H7 (cell line): ENCODE results near the gene SSX2IP. TPM values are rescaled to one million over a fixed set of nuclear protein-coding genes. Genes with fewer than 3 reads are reported as not detected.
"Not testable (repeated sequence)": the region's sequence is repeated elsewhere in the genome, so short reads cannot be mapped to it uniquely, and the experiment has no call there.

Experiments used
- DNase-seq: peaks from one replicate; pipeline ENCODE4 v3.0.0; 2012
- H3K27me3 ChIP-seq: 2 replicates; pipeline ENCODE4 v1.6.0; 2011; ENCODE audit warnings: mild to moderate bottlenecking, low read length; ENCODE audit not compliant: control insufficient read depth, insufficient read depth
- H3K36me3 ChIP-seq: replicated peaks from 2 replicates; pipeline ENCODE4 v1.5.1; 2011; ENCODE audit warnings: low read length; ENCODE audit not compliant: control insufficient read depth, insufficient read depth
- H3K4me3 ChIP-seq: 2 replicates; pipeline ENCODE4 v1.5.1; 2011; ENCODE audit warnings: low read depth, mild to moderate bottlenecking, control low read depth, low read length, moderate library complexity; ENCODE audit not compliant: insufficient read depth
- total RNA-seq: library from RNA; depleted of rRNA; stranded (reverse); fragments of >200 nt; shearing (Covaris generic); gene quantifications from 2 replicates; pipeline ENCODE4 v1.2.3, GENCODE V29; 2014; rRNA removed

The SSX2IP gene
- total RNA-seq, 1 experiment from 2014 or later: 18.0 TPM

GRCh38 chr1:84605157-84605556 is 85.1 kb downstream of the SSX2IP start:
- DNase-seq: no peak
- Histone ChIP-seq H3K4me3 (no peak overlapping the region), H3K27me3 (no peaks in the 10 kb centered on the region), H3K36me3 (no peaks in the 10 kb centered on the region)

DNA sequence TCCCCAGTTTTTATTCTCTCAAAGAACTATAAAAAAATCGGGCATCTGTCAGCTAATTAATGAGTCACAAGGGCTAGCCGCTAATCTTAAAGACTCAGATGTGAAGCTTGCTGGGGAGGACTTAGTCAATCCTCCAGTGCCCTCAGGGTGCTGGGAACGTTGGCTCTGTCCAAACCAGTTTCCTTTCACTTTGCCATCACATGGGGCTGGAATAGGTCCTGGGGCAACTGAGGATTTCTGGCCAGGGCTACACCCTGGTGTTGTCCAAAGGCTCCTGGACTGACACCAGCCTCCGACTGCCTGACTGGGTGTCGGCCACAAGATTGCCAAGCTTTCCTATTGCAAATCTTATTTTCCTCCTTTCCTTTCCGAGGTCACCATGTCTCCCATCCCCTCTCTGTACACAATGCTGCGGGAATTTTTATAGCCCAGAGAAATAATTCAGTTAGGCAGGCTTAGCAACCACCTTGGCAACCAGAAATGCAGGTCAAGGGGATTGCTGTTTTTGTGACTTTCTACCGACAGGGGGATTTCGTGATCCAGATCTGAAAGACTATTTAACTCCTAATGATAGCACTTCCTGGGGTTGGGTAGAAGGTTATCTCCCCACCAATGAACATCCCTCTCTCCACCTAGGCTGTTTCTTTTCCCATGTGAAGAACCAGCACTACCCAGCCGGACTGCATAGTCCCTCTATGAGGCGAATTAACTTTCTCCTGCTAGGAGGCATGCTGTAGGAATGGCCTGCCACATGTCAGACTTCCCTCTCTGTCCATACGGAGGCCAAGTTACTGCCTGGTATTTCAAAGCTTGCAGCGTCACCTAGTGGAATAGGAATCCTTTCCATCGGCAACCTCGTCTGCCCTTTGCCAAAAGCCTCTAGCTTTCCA is 86.1 kb downstream of the SSX2IP start:
- Histone ChIP-seq H3K36me3 (no peaks in the 10 kb centered on the region), H3K27me3 (no peaks in the 10 kb centered on the region), H3K4me3 (no peak overlapping the region)
- DNase-seq: peak; percentile 24

DNA sequence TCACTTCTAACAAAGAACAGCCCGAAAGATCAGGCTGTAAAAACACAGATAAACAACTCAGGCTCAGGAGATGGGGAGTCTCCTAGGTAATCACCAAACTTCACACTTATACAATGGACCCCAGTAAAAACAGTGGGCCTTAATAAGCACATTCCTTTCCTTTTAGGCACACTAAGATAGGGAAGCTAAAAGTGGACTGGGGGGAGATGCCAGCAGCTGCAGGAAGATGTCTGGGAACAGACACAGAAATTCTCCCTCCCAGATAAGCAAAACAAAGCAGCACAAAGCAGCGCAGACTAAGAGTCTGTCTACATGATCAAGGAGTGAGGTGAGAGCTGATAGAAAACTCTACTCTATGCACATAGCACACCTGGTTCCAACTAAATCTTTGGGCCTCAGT is 87.0 kb downstream of the SSX2IP start:
- no peak for DNase-seq
- Histone ChIP-seq H3K27me3 (no peaks in the 10 kb centered on the region), H3K4me3 (no peak overlapping the region), H3K36me3 (no peaks in the 10 kb centered on the region)

- DNase-seq: no peak
Observed at GRCh38 chr1:84600796-84601195, 89.5 kb downstream of the SSX2IP start.

GRCh38 chr1:84598846-84599741 is 91.2 kb downstream of the SSX2IP start:
- Histone ChIP-seq H3K4me3 (no peak overlapping the region), H3K27me3 (no peaks in the 10 kb centered on the region), H3K36me3 (no peaks in the 10 kb centered on the region)
- DNase-seq: no peak

More at GRCh38 chr1:84600796-84601195, 89.5 kb downstream of the SSX2IP start:
- Histone ChIP-seq H3K27me3 (no peaks in the 10 kb centered on the region), H3K36me3 (no peaks in the 10 kb centered on the region), H3K4me3 (no peak overlapping the region)

GRCh38 chr1:84598418-84598817 is 91.8 kb downstream of the SSX2IP start:
- H3K27me3 ChIP-seq: no peaks in the 10 kb centered on the region
- DNase-seq: no peak
- no peaks in the 10 kb centered on the region for H3K36me3 ChIP-seq
- no peak overlapping the region for H3K4me3 ChIP-seq

DNA sequence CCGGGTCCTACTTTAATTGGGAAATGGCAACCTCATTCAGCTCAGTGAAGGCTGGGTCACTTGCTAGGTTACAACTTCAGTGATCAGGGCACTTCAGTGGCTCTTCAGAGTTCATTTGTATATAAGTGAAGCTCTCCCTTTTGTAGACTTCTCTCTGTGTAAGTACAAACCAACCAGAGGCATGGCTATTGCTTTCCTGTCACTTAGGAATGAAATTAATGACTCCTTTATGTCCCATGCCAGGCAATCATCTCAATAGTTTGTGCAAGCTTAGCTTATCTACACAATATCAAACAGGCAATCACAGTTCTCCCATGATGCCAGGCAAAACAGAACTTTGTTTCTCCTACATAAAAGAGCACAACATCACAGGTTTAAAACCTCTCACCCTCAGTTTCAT is 93.2 kb downstream of the SSX2IP start:
- DNase-seq: no peak
- H3K36me3 ChIP-seq: no peaks in the 10 kb centered on the region
- H3K4me3 ChIP-seq: no peak overlapping the region
- no peaks in the 10 kb centered on the region for H3K27me3 ChIP-seq

GRCh38 chr1:84594959-84595358 is 95.3 kb downstream of the SSX2IP start:
- DNase-seq, H3K27me3 ChIP-seq, H3K36me3 ChIP-seq, H3K4me3 ChIP-seq: not testable (repeated sequence)

Other genes with a start within 250 kb of the SSX2IP start
- gene RPF1, start 211.2 kb downstream of the SSX2IP start, total RNA-seq: 82.5 and 93.8 TPM in 2 replicates
- gene SPATA1, start 184.1 kb downstream of the SSX2IP start, total RNA-seq: 1.8 and 3.2 TPM in 2 replicates
- 68.5 and 71.2 TPM in 2 replicates for gene GNG5, start 183.9 kb downstream of the SSX2IP start, total RNA-seq
- gene CTBS, start 116.0 kb downstream of the SSX2IP start, total RNA-seq: 12.2 and 15.7 TPM in 2 replicates
- gene LPAR3, start 202.7 kb upstream of the SSX2IP start, total RNA-seq: 37.8 and 46.3 TPM in 2 replicates